IMR-90 (cell line): ENCODE measurements around the gene DENND2D. TPM values are rescaled to one million over a fixed set of nuclear protein-coding genes. Genes with fewer than 3 reads are reported as not detected.

Experiments used
- ATAC-seq: fragments of 200-7000 bp; cut with Tn5 transposase; 2 replicates; pipeline ENCODE4 v1.9.1; 2020; ENCODE audit warnings: low read depth, mild to moderate bottlenecking, moderate library complexity
- BruUV-seq: library from RNA; stranded (reverse); fragments of 400-500 nt; replicated peaks from 2 replicates; lab custom pipeline; 2021; lab: Mats Ljungman, UMichigan
- CTCF ChIA-PET: fragments of 300-600 bp; formaldehyde crosslinking; extraction: SDS; loops from one replicate; lab custom pipeline; 2021; ENCODE audit warnings: antibody characterized with exemption; lab: Yijun Ruan, JAX
- POLR2A ChIA-PET: fragments of 300-600 bp; sonication (Branson Sonifier 250); formaldehyde crosslinking; loops from one replicate; lab custom pipeline; 2022; ENCODE audit warnings: antibody characterized with exemption; ENCODE audit not compliant: unreplicated experiment; lab: Charles Lee
- DNase-seq: peaks from one replicate; pipeline ENCODE4 v3.0.0; 2013
- H2AFZ ChIP-seq: replicated peaks from 2 replicates; pipeline ENCODE3; 2013; ENCODE audit warnings: low read length, mild to moderate bottlenecking; ENCODE audit not compliant: poor library complexity
- H2AK5ac ChIP-seq: 2 replicates; pipeline ENCODE4 v1.6.1; 2013; ENCODE audit warnings: low read depth, low read length, inconsistent platforms
- H2AK9ac ChIP-seq: replicated peaks from 2 replicates; pipeline ENCODE3; 2013; ENCODE audit warnings: mild to moderate bottlenecking, low read depth, low read length, moderate library complexity; ENCODE audit not compliant: poor library complexity
- H2BK120ac ChIP-seq: 2 replicates; pipeline ENCODE4 v1.6.1; 2013; ENCODE audit warnings: low read depth, low read length, inconsistent platforms
- H2BK15ac ChIP-seq: 3 replicates; pipeline ENCODE4 v1.6.1; 2013; ENCODE audit warnings: low read depth, low read length, inconsistent platforms
- H2BK20ac ChIP-seq: 2 replicates; pipeline ENCODE4 v1.6.1; 2013; ENCODE audit warnings: low read depth, mild to moderate bottlenecking, inconsistent platforms, low read length, moderate library complexity
- H2BK5ac ChIP-seq: 2 replicates; pipeline ENCODE4 v1.6.1; 2013; ENCODE audit warnings: mild to moderate bottlenecking, low read depth, low read length, inconsistent platforms; ENCODE audit not compliant: poor library complexity, severe bottlenecking
- H3K14ac ChIP-seq: replicated peaks from 2 replicates; pipeline ENCODE4 v1.6.1; 2013; ENCODE audit warnings: low read depth, low read length, inconsistent platforms
- H3K18ac ChIP-seq: 2 replicates; pipeline ENCODE4 v1.6.1; 2013; ENCODE audit warnings: low read depth, low read length, control low read depth
- H3K23ac ChIP-seq: 2 replicates; pipeline ENCODE4 v1.6.1; 2013; ENCODE audit warnings: low read depth, low read length, inconsistent platforms
- H3K27ac ChIP-seq: 2 replicates; pipeline ENCODE4 v1.5.1; 2013; ENCODE audit warnings: mild to moderate bottlenecking, control low read depth, low read length; ENCODE audit not compliant: insufficient read depth
- H3K27me3 ChIP-seq: 2 replicates; pipeline ENCODE4 v1.6.1; 2013; ENCODE audit warnings: low read length; ENCODE audit not compliant: control insufficient read depth, insufficient read depth
- H3K36me3 ChIP-seq: 2 replicates; pipeline ENCODE4 v1.6.1; 2013; ENCODE audit warnings: low read length, mixed read lengths; ENCODE audit not compliant: control insufficient read depth, insufficient read depth
- H3K4ac ChIP-seq: 2 replicates; pipeline ENCODE4 v1.6.1; 2013; ENCODE audit warnings: low read depth, low read length, inconsistent platforms
- H3K4me1 ChIP-seq: 2 replicates; pipeline ENCODE4 v1.6.1; 2013; ENCODE audit warnings: low read length, mixed read lengths; ENCODE audit not compliant: control insufficient read depth, insufficient read depth
- H3K4me2 ChIP-seq: 2 replicates; pipeline ENCODE4 v1.6.1; 2013; ENCODE audit warnings: low read depth, mild to moderate bottlenecking, control low read depth, low read length, moderate library complexity
- H3K4me3 ChIP-seq: 2 replicates; pipeline ENCODE4 v1.5.1; 2013; ENCODE audit warnings: low read depth, mild to moderate bottlenecking, control low read depth, low read length, moderate library complexity; ENCODE audit not compliant: insufficient read depth
- H3K56ac ChIP-seq: 2 replicates; pipeline ENCODE4 v1.6.1; 2013; ENCODE audit warnings: low read length, inconsistent platforms; ENCODE audit not compliant: insufficient read depth; ENCODE audit errors: extremely low read depth
- H3K79me1 ChIP-seq, 2 experiments: 2 replicates each; pipeline ENCODE4 v1.6.1; 2013; ENCODE audit warnings: low read length in 2 of 2, inconsistent platforms in 1 of 2, low read depth in 1 of 2
- H3K9ac ChIP-seq: 2 replicates; pipeline ENCODE4 v1.6.1; 2013; ENCODE audit warnings: low read depth, low read length, control low read depth
- H3K9me1 ChIP-seq: 2 replicates; pipeline ENCODE4 v1.6.1; 2013; ENCODE audit warnings: low read length, inconsistent platforms; ENCODE audit not compliant: insufficient read depth
- H3K9me3 ChIP-seq: 2 replicates; pipeline ENCODE4 v1.6.1; 2013; ENCODE audit warnings: low read length; ENCODE audit not compliant: control insufficient read depth, insufficient read depth
- H4K20me1 ChIP-seq: 2 replicates; pipeline ENCODE4 v1.6.1; 2013; ENCODE audit warnings: low read length, inconsistent platforms; ENCODE audit not compliant: insufficient read depth
- H4K5ac ChIP-seq: 2 replicates; pipeline ENCODE4 v1.6.1; 2013; ENCODE audit warnings: mild to moderate bottlenecking, low read depth, low read length, control low read depth
- H4K8ac ChIP-seq, 2 experiments: 2 replicates each; pipeline ENCODE4 v1.6.1; 2013; ENCODE audit warnings: low read depth in 2 of 2, low read length in 2 of 2, control low read depth in 1 of 2, inconsistent platforms in 1 of 2
- H4K91ac ChIP-seq: 2 replicates; pipeline ENCODE4 v1.6.1; 2013; ENCODE audit warnings: low read depth, low read length, inconsistent platforms; ENCODE audit not compliant: insufficient read depth
- BHLHE40 ChIP-seq: fragments of 150-350 bp; IDR thresholded peaks from 2 replicates; pipeline ENCODE4 v1.6.1; 2016; ENCODE audit warnings: mild to moderate bottlenecking, low read depth, low read length
- CEBPB ChIP-seq: IDR thresholded peaks from 2 replicates; pipeline ENCODE4 v1.6.1; 2012; ENCODE audit warnings: low read depth, low read length, improper control_type of control experiment
- CHD1 ChIP-seq: IDR thresholded peaks from 2 replicates; pipeline ENCODE4 v1.6.1; 2012; ENCODE audit warnings: low read depth, low read length, improper control_type of control experiment
- CTCF ChIP-seq: conservative IDR thresholded peaks from 2 replicates; pipeline ENCODE4 v1.5.1; 2012; ENCODE audit warnings: mild to moderate bottlenecking, low read depth, low read length, improper control_type of control experiment
- ELK1 ChIP-seq: fragments of 150-350 bp; IDR thresholded peaks from 2 replicates; pipeline ENCODE4 v1.6.1; 2016; ENCODE audit warnings: low read depth, mild to moderate bottlenecking, low read length, moderate library complexity, borderline replicate concordance
- FOS ChIP-seq: fragments of 150-350 bp; IDR thresholded peaks from 2 replicates; pipeline ENCODE4 v1.6.1; 2016; ENCODE audit warnings: low read depth, low read length
- MAFK ChIP-seq: IDR thresholded peaks from 2 replicates; pipeline ENCODE4 v1.6.1; 2012; ENCODE audit warnings: low read depth, low read length, improper control_type of control experiment
- MAZ ChIP-seq: IDR thresholded peaks from 2 replicates; pipeline ENCODE4 v1.6.1; 2012; ENCODE audit warnings: low read depth, mild to moderate bottlenecking, low read length, improper control_type of control experiment, moderate library complexity, borderline replicate concordance
- MXI1 ChIP-seq: IDR thresholded peaks from 2 replicates; pipeline ENCODE4 v1.6.1; 2012; ENCODE audit warnings: low read depth, mild to moderate bottlenecking, low read length, moderate library complexity, borderline replicate concordance
- NFE2L2 ChIP-seq: fragments of 150-350 bp; IDR thresholded peaks from 2 replicates; pipeline ENCODE4 v1.6.1; 2016; ENCODE audit warnings: low read depth, mild to moderate bottlenecking, low read length
- POLR2A ChIP-seq: IDR thresholded peaks from 2 replicates; pipeline ENCODE4 v1.6.1; 2012; ENCODE audit warnings: mild to moderate bottlenecking, low read depth, low read length
- RAD21 ChIP-seq: IDR thresholded peaks from 2 replicates; pipeline ENCODE4 v1.6.1; 2012; ENCODE audit warnings: low read length, improper control_type of control experiment
- RCOR1 ChIP-seq: IDR thresholded peaks from 2 replicates; pipeline ENCODE4 v1.6.1; 2012; ENCODE audit warnings: mild to moderate bottlenecking, low read length, improper control_type of control experiment; ENCODE audit not compliant: insufficient replicate concordance
- RFX5 ChIP-seq: IDR thresholded peaks from 2 replicates; pipeline ENCODE4 v1.8.0; 2012; ENCODE audit warnings: low read depth, mild to moderate bottlenecking, low read length, moderate library complexity
- SMC3 ChIP-seq: fragments of 150-350 bp; IDR thresholded peaks from 2 replicates; pipeline ENCODE4 v1.6.1; 2016; ENCODE audit warnings: low read depth, mild to moderate bottlenecking, antibody characterized with exemption, low read length, moderate library complexity
- USF2 ChIP-seq: fragments of 150-350 bp; IDR thresholded peaks from 2 replicates; pipeline ENCODE4 v1.6.1; 2017; ENCODE audit warnings: mild to moderate bottlenecking, antibody characterized with exemption, low read length, low read depth
- WGBS, 2 experiments: methylation state at CpG; one replicate each; pipeline versions ENCODE4 v1.1.5 to v1.1.7; 2013; ENCODE audit warnings: missing lambda C conversion rate in 2 of 2; ENCODE audit not compliant: insufficient read length in 1 of 2; ENCODE audit errors: extremely low coverage in 2 of 2; 5-methylcytosine and 5-hydroxymethylcytosine counted together
- dilution Hi-C: fragments of 300-500 bp; cut with HindIII; formaldehyde crosslinking; loops from one replicate; pipeline ENCODE4 v1.14.3; 2018; ENCODE audit warnings: low sequenced_read_pairs; ENCODE audit not compliant: unreplicated experiment
- in situ Hi-C: fragments of 300-500 bp; cut with MboI; formaldehyde crosslinking; loops from 3 replicates; pipeline ENCODE4 v1.14.3; 2019; ENCODE audit warnings: low sequenced_read_pairs, inconsistent platforms, mixed read lengths
- intact Hi-C: fragments of 100-400 bp; cut with micrococcal nuclease; formaldehyde crosslinking; loops from 2 replicates; pipeline ENCODE4 v1.10.0; 2022
- polyA plus RNA-seq, 3 experiments: library from polyadenylated mRNA; depleted of rRNA; stranded (reverse); fragments of >200 nt; gene quantifications; 2 replicates each; pipeline ENCODE4 v1.2.3, GENCODE V29; 2012; ENCODE audit warnings: low replicate concordance in 1 of 3
- total RNA-seq: library from RNA; depleted of rRNA; stranded (reverse); fragments of >200 nt; gene quantifications from 2 replicates; pipeline ENCODE4 v1.2.3, GENCODE V29; 2012

The DENND2D gene
- total and polyA plus RNA-seq, 2 of the 4 experiments (the other 2 are of a cell fraction): 0.86 to 0.90 TPM

DNA sequence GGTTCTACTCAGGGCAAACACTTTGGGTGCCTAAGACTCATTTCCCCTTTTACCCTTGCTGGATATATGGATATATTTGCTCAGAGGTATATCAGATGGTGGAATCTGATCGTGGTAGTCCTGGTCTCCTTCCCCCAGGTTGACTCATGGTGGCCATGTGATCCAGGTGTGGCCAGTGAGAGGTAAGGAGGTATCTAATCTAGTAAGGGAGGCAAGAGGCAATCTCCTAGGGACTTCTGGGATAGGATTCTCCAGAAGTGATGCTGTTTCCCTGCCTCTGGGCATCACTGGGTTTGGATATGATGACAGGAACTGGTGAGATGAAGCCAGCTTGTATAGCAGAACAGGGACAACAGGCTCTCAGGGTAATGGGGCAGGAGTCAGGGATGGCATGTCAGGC, 8.5 kb upstream of the DENND2D start:
- POLR2A ChIA-PET: no interaction called here
- no peak overlapping the region for H3K56ac ChIP-seq
- ATAC-seq (no peak), DNase-seq (no peak)
- H3K27ac ChIP-seq: no peak overlapping the region
- no peak overlapping the region for H3K4ac ChIP-seq
- in situ Hi-C loops (no loop called here), intact Hi-C loops (no loop called here), dilution Hi-C loops (no loop called here)
- no peaks in the 10 kb centered on the region for H3K9me3 ChIP-seq
- H4K91ac ChIP-seq: no peak overlapping the region
- H3K27me3 ChIP-seq: peaks cover 16% of the 10 kb centered on the region
- H3K4me2 ChIP-seq: no peak overlapping the region
- BruUV-seq: no TSS peak
- H3K9me1 ChIP-seq: peaks cover 2% of the 10 kb centered on the region; the same call in 1 of the 2 replicates
- H4K20me1 ChIP-seq: no peaks in the 10 kb centered on the region
- H2AK5ac ChIP-seq: no peak overlapping the region
- no peak overlapping the region for H4K8ac ChIP-seq
- H2AK9ac ChIP-seq: peak overlapping the region; percentile 15
- H2BK20ac ChIP-seq: no peak overlapping the region
- no peak for TF ChIP-seq MXI1
- TF ChIP-seq FOS: no peak
- TF ChIP-seq BHLHE40: no peak
- no peak for TF ChIP-seq ELK1
- no peak for TF ChIP-seq RFX5
- no peak for TF ChIP-seq RCOR1
- TF ChIP-seq SMC3: no peak
- TF ChIP-seq CHD1: no peak
- TF ChIP-seq NFE2L2: no peak
- no peak for TF ChIP-seq USF2
- TF ChIP-seq RAD21: no peak
- no peak for TF ChIP-seq MAZ
- TF ChIP-seq POLR2A: no peak
- no peak for TF ChIP-seq CTCF
- TF ChIP-seq CEBPB: no peak
- no peak for TF ChIP-seq MAFK
- no peak overlapping the region for H3K9ac ChIP-seq
- CTCF ChIA-PET: no interaction called here
- H2AFZ ChIP-seq: no peak overlapping the region
- no peak overlapping the region for H3K18ac ChIP-seq
- no peak overlapping the region for H2BK120ac ChIP-seq
- no CpG with 5 or more reads among the region's 1 CpG for WGBS, 2 experiments
- H3K4me3 ChIP-seq: no peak overlapping the region
- H4K5ac ChIP-seq: no peak overlapping the region
- H2BK15ac ChIP-seq: no peak overlapping the region
- H3K36me3 ChIP-seq: no peaks in the 10 kb centered on the region
- no peak overlapping the region for H2BK5ac ChIP-seq
- no peak overlapping the region for H3K14ac ChIP-seq
- no peak overlapping the region for H3K23ac ChIP-seq
- peaks cover 11% of the 10 kb centered on the region for H3K4me1 ChIP-seq
- H3K79me1 ChIP-seq: no peaks in the 10 kb centered on the region
